ENCODE results near the gene NDUFB7. TPM values are rescaled to one million over a fixed set of nuclear protein-coding genes. Genes with fewer than 3 reads are reported as not detected.
A peak's percentile ranks its signal among the peaks of the same experiment; 100 is the strongest.
"Not testable (repeated sequence)": the region's sequence is repeated elsewhere in the genome, so short reads cannot be mapped to it uniquely, and the experiment has no call there.

NDUFB7 gene
- total and polyA plus RNA-seq, 7 experiments from 2014 or later: 50.6 to 210 (median 70.8) TPM

DNA sequence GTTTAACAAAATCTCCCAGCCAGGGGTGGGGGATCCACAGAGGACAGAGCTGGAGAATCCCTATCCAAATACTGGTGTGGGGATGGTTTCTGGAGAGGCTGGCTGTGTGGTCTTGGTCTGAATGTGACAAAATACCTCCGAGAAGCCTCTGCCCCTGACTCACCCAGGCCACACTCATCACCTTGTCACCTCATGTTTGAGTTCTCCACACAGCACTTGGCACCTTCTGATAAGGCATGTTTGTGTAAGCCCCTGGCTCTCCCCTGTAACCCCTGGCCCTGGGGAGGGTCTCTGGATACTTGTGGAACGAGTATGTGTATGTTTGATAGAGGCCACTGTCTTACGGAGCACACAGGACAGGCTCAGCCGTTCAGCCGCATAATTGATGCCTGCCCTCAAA, 27.8 kb downstream of the NDUFB7 start:
- ChIA-PET CTCF (no interaction called here), POLR2A (interaction anchor here (1.1 to 34.0 kb wide), 2 partner anchors 18 to 36 kb away, joined by 3 to 1101 read pairs; partner anchors contain the start of genes DNAJB1 and GIPC1)
- H3K27ac ChIP-seq (ENCODE audit: low read depth, low read length): no peak overlapping the region
- Mint-ChIP-seq H3K36me3 (peaks cover 0 to 16% (median 4%) of the 10 kb centered on the region in 5 donors), H3K27ac (peak overlapping the region in 4 of 9 donors; percentile 34 to 64 (median 46)), H3K9me3 (no peaks in the 10 kb centered on the region), H3K4me1 (peaks cover 5 to 63% (median 28%) of the 10 kb centered on the region in 7 donors), H3K4me3 (peak overlapping the region in 1 of 10 donors; percentile 45), H3K27me3 (no peaks in the 10 kb centered on the region)
- DNase-seq: no peak
- no peaks in the 10 kb centered on the region for H3K27me3 ChIP-seq (ENCODE audit: control insufficient read depth in 2 of 2, insufficient read depth in 2 of 2, low read length in 2 of 2)
- H3K36me3 ChIP-seq (ENCODE audit: control insufficient read depth in 2 of 3, insufficient read depth in 3 of 3, low read length in 3 of 3): peaks cover 0 to 43% (median 0%) of the 10 kb centered on the region in 3 experiments
- peaks cover 0 to 9% of the 10 kb centered on the region in 2 donors for H3K4me1 ChIP-seq (ENCODE audit: control insufficient read depth in 2 of 2, insufficient read depth in 2 of 2, low read length in 2 of 2)
- no peak overlapping the region for H3K4me3 ChIP-seq (ENCODE audit: low read length)
- intact Hi-C loops (cut with micrococcal nuclease): no loop called here
- no peaks in the 10 kb centered on the region for H3K9me3 ChIP-seq (ENCODE audit: control insufficient read depth in 2 of 3, low read length in 3 of 3)
- no peak for ATAC-seq

DNA sequence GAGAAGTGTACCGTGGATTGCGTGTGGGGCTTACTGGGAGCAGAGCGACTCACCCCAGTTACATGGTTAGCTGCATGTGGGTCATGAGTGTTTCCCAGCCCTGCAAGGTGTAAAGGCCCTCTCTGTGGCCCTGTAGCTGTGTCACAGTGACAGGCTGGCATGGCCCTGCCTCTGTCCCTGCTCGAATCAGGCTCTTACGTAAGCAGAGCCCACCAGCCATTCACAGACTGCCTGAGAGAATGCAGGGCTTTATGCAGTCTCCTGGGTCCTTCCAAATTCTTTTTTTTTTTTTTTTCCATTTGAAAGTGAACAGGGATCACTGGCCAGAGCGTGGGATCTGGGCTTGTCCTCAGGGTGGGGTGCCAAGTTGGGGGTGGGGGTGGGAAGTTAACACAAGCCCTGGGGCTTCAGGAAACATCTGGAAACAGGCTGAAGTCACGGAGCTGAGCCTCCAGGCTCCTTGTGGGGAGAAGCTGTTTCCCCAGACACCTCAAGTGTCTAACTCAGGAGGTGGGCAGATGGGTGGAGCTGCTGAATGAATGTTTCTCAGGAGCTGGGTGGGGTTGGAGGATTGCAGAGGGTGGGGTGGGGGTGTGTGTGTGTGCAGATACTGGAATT, 29.0 kb downstream of the NDUFB7 start:
- CTCF ChIA-PET: interaction anchor here (1.0 kb wide), 1 partner anchor 11 kb away, joined by 3 read pairs; no protein-coding TSS in a partner anchor
- peaks cover 5 to 63% (median 34%) of the 10 kb centered on the region in 7 donors for H3K4me1 Mint-ChIP-seq
- peak; percentile 66 for ATAC-seq

DNA sequence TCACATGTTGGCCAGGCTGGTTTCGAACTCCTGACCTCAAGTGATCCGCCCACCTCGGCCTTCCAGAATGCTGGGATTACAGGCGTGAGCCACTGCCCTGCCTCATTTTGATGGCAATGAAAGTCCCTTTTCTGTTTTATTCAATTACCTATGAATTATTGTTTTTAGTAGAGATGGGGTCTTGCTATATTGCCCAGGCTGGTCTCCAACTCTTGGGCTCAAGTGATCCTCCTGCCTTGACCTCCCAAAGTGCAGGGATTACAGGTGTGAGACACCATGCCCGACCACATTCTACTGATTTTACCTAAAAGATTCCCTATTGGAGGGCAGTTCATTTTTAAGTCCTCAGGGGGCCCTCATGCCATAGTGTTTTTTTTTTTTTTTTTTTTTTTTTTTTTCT, 29.9 kb downstream of the NDUFB7 start:
- H3K9me3 Mint-ChIP-seq; ATAC-seq; H3K36me3 Mint-ChIP-seq; H3K27me3 ChIP-seq (ENCODE audit: control insufficient read depth in 2 of 2, insufficient read depth in 2 of 2, low read length in 2 of 2); H3K4me3 ChIP-seq (ENCODE audit: low read length); H3K27me3 Mint-ChIP-seq; H3K9me3 ChIP-seq (ENCODE audit: control insufficient read depth in 2 of 3, low read length in 3 of 3); H3K4me3 Mint-ChIP-seq; intact Hi-C loops (cut with micrococcal nuclease); DNase-seq; H3K27ac ChIP-seq (ENCODE audit: low read depth, low read length): not testable (repeated sequence)
- peaks cover 0 to 13% of the 10 kb centered on the region in 2 donors for H3K4me1 ChIP-seq (ENCODE audit: control insufficient read depth in 2 of 2, insufficient read depth in 2 of 2, low read length in 2 of 2)
- Mint-ChIP-seq H3K27ac (peak overlapping the region in 2 of 9 donors; percentile 54 to 83), H3K4me1 (peaks cover 5 to 71% (median 38%) of the 10 kb centered on the region in 7 donors)
- POLR2A ChIA-PET: interaction anchor here (1.1 to 34.0 kb wide), 3 partner anchors 11 to 58 kb away, joined by 3 to 1101 read pairs (median 6); partner anchors contain the start of genes DNAJB1 and GIPC1
- CTCF ChIA-PET: interaction anchor here (0.6 kb wide), 1 partner anchor 10 kb away, joined by 3 read pairs; no protein-coding TSS in a partner anchor
- H3K36me3 ChIP-seq (ENCODE audit: control insufficient read depth in 2 of 3, insufficient read depth in 3 of 3, low read length in 3 of 3): peaks cover 0 to 33% (median 0%) of the 10 kb centered on the region in 3 experiments

More for the DNA sequence above, 29.0 kb downstream of the NDUFB7 start:
- Mint-ChIP-seq H3K27me3 (no peaks in the 10 kb centered on the region), H3K9me3 (no peaks in the 10 kb centered on the region), H3K27ac (peak overlapping the region in 3 of 9 donors; percentile 33 to 83 (median 64)), H3K36me3 (peaks cover 0 to 10% (median 4%) of the 10 kb centered on the region in 5 donors), H3K4me3 (peak overlapping the region in 1 of 10 donors; percentile 68)
- Histone ChIP-seq H3K27me3 (ENCODE audit: control insufficient read depth in 2 of 2, insufficient read depth in 2 of 2, low read length in 2 of 2) (no peaks in the 10 kb centered on the region), H3K27ac (ENCODE audit: low read depth, low read length) (no peak overlapping the region), H3K4me1 (ENCODE audit: control insufficient read depth in 2 of 2, insufficient read depth in 2 of 2, low read length in 2 of 2) (peaks cover 0 to 9% of the 10 kb centered on the region in 2 donors), H3K9me3 (ENCODE audit: control insufficient read depth in 2 of 3, low read length in 3 of 3) (no peaks in the 10 kb centered on the region), H3K4me3 (ENCODE audit: low read length) (no peak overlapping the region), H3K36me3 (ENCODE audit: control insufficient read depth in 2 of 3, insufficient read depth in 3 of 3, low read length in 3 of 3) (peaks cover 0 to 33% (median 0%) of the 10 kb centered on the region in 3 experiments)
- intact Hi-C loops (cut with micrococcal nuclease): no loop called here
- DNase-seq: no peak
- POLR2A ChIA-PET: interaction anchor here (1.1 to 34.0 kb wide), 2 partner anchors 11 to 34 kb away, joined by 6 to 1101 read pairs; partner anchors contain the start of genes DNAJB1 and GIPC1

DNA sequence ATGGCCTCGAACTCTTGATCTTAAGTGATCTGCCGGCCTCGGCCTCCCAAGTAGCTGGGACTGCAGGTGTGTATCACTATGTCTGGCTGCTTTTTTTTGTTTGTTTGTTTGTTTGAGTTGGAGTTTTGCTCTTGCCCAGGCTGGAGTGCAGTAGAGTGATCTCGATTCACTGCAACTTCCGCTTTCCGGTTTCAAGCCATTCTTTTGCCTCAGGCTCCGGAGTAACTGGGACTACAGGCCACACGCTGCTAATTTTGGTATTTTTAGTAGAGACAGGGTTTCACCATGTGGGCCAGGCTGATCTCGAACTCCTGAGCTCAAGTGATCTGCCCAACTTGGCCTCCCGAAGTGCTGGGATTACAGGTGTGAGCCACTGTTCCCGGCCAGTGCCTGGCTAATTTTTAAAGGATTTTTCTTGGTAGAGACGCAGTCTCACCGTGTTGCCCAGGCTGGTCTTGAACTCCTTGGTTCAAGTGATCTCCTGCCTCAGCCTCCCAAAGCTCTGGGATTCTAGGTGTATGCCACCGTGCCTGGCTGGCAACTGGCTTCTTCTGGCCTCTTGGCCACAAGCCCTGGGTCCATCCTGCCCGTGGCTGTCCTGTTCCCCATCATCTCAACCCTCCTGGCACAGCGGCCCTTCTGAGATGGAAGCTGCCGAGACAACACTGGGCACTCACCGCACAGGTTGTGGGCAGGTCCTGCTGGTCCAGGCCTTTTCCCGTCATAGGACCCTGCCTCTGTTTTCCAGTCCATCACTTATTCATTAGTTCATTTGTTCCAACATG, 30.9 kb downstream of the NDUFB7 start:
- DNase-seq: no peak
- no peaks in the 10 kb centered on the region for H3K27me3 Mint-ChIP-seq
- no peak for ATAC-seq
- peak overlapping the region in 2 of 10 donors; percentile 6 to 37 for H3K4me3 Mint-ChIP-seq
- no peaks in the 10 kb centered on the region for H3K9me3 ChIP-seq (ENCODE audit: control insufficient read depth in 2 of 3, low read length in 3 of 3)
- ChIA-PET CTCF (interaction anchor here (0.6 kb wide), 2 partner anchors 62 to 87 kb away, joined by 4 to 8 read pairs; no protein-coding TSS in a partner anchor), POLR2A (interaction anchor here (1.3 to 34.0 kb wide), 2 partner anchors 33 to 57 kb away, joined by 3 to 1101 read pairs; partner anchors contain the start of genes DNAJB1 and GIPC1)
- H3K36me3 Mint-ChIP-seq: peaks cover 0 to 10% (median 4%) of the 10 kb centered on the region in 5 donors
- H3K36me3 ChIP-seq (ENCODE audit: control insufficient read depth in 2 of 3, insufficient read depth in 3 of 3, low read length in 3 of 3): peaks cover 0 to 30% (median 3%) of the 10 kb centered on the region in 3 experiments
- no peak overlapping the region for H3K27ac ChIP-seq (ENCODE audit: low read depth, low read length)
- H3K9me3 Mint-ChIP-seq: no peaks in the 10 kb centered on the region
- no peak overlapping the region for H3K4me3 ChIP-seq (ENCODE audit: low read length)
- H3K27me3 ChIP-seq (ENCODE audit: control insufficient read depth in 2 of 2, insufficient read depth in 2 of 2, low read length in 2 of 2): no peaks in the 10 kb centered on the region
- H3K27ac Mint-ChIP-seq: peak overlapping the region in 7 of 9 donors; percentile 26 to 84 (median 47)
- H3K4me1 ChIP-seq (ENCODE audit: control insufficient read depth in 2 of 2, insufficient read depth in 2 of 2, low read length in 2 of 2): peaks cover 0 to 18% of the 10 kb centered on the region in 2 donors
- intact Hi-C loops (cut with micrococcal nuclease): no loop called here
- peaks cover 6 to 75% (median 44%) of the 10 kb centered on the region in 7 donors for H3K4me1 Mint-ChIP-seq

DNA sequence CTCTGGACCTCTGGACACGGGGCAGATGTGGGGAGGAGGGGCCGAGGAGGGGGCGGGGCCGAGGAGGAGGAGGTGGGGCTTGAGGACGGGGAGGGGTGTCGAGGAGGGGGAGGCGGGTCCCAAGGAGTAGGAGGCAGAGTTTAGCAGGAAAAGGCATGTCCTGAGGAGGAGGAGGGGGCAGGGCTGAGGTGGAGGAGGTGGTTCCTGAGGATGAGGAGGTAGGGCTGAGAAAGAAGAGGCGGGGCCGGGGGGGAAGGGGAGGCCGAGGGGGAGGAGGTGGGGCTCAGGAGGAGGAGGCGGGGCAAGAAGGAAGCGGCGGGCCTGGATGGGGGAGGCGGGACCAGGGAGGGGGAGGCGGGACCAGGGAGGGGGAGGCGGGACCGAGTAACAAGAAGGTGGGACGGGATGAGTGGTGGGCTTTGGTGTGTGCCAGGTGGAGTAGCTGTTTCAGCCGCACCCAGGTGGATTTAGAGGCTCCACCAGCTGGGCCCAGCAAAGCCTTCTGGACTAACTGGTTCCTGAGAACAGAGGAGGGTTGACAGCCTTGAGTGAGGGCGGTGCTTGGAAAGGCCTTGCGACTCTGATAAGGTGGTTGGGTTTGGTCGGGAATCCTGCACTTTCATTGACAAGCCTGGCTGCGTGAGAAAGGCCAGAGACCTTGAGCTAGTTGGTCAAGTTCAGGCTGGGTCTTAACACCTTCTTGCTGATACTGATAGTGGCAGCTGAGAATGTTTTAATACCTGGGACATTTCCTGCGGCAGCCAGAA, 34.8 kb downstream of the NDUFB7 start:
- DNase-seq (peak in 7 of 9 donors; percentile 27 to 55 (median 40)), ATAC-seq (peak; percentile 71)
- H3K4me3 Mint-ChIP-seq: peak overlapping the region in 6 of 10 donors; percentile 6 to 56 (median 32)
- intact Hi-C loops (cut with micrococcal nuclease): no loop called here
- ChIA-PET POLR2A (interaction anchor here (0.5 to 34.0 kb wide), 7 partner anchors 8 to 1332 kb away, joined by 3 to 1101 read pairs (median 3); partner anchors contain the start of genes DNAJB1 and GIPC1), CTCF (interaction anchor here (0.6 to 0.8 kb wide), 2 partner anchors 31 to 42 kb away, joined by 3 read pairs; no protein-coding TSS in a partner anchor)
- Histone ChIP-seq H3K27ac (ENCODE audit: low read depth, low read length) (peak overlapping the region; percentile 41), H3K4me3 (ENCODE audit: low read length) (no peak overlapping the region), H3K4me1 (ENCODE audit: control insufficient read depth in 2 of 2, insufficient read depth in 2 of 2, low read length in 2 of 2) (peaks cover 0 to 18% of the 10 kb centered on the region in 2 donors), H3K9me3 (ENCODE audit: control insufficient read depth in 2 of 3, low read length in 3 of 3) (no peaks in the 10 kb centered on the region), H3K27me3 (ENCODE audit: control insufficient read depth in 2 of 2, insufficient read depth in 2 of 2, low read length in 2 of 2) (no peaks in the 10 kb centered on the region), H3K36me3 (ENCODE audit: control insufficient read depth in 2 of 3, insufficient read depth in 3 of 3, low read length in 3 of 3) (peaks cover 0 to 22% (median 3%) of the 10 kb centered on the region in 3 experiments)
- H3K9me3 Mint-ChIP-seq: no peaks in the 10 kb centered on the region
- peak overlapping the region in 8 of 9 donors; percentile 32 to 85 (median 52) for H3K27ac Mint-ChIP-seq
- peaks cover 0 to 81% (median 52%) of the 10 kb centered on the region in 7 donors for H3K4me1 Mint-ChIP-seq
- H3K27me3 Mint-ChIP-seq: no peaks in the 10 kb centered on the region
- H3K36me3 Mint-ChIP-seq: peaks cover 0 to 13% (median 5%) of the 10 kb centered on the region in 5 donors
